Esophagus muscularis mucosa (tissue), 4 donors: ENCODE measurements around the gene RYR1.

Source experiments
- EP300 ChIP-seq: sonication (generic); formaldehyde crosslinking; IDR thresholded peaks from one replicate; pipeline ENCODE4 v1.6.1; 2017; ENCODE audit warnings: antibody characterized with exemption
- POLR2A ChIP-seq: fragments of 450-650 bp; IDR thresholded peaks from one replicate; pipeline ENCODE4 v1.6.1; 2017; ENCODE audit warnings: antibody characterized with exemption, moderate library complexity, mild to moderate bottlenecking, low read depth
- TF ChIP-seq, protein P1 (sequence below), 3 experiments: fragments of 200-600 bp in 2 of 3; fragments of 450-650 bp in 1 of 3; sonication (generic) in 2 of 3; IDR thresholded peaks; one replicate each; pipeline ENCODE4 v1.5.1; 2017 to 2019; ENCODE audit warnings: antibody characterized with exemption in 3 of 3, mild to moderate bottlenecking in 2 of 3, moderate library complexity in 1 of 3

- TF ChIP-seq POLR2A (no peak), EP300 (no peak)
- TF ChIP-seq, protein P1, sequence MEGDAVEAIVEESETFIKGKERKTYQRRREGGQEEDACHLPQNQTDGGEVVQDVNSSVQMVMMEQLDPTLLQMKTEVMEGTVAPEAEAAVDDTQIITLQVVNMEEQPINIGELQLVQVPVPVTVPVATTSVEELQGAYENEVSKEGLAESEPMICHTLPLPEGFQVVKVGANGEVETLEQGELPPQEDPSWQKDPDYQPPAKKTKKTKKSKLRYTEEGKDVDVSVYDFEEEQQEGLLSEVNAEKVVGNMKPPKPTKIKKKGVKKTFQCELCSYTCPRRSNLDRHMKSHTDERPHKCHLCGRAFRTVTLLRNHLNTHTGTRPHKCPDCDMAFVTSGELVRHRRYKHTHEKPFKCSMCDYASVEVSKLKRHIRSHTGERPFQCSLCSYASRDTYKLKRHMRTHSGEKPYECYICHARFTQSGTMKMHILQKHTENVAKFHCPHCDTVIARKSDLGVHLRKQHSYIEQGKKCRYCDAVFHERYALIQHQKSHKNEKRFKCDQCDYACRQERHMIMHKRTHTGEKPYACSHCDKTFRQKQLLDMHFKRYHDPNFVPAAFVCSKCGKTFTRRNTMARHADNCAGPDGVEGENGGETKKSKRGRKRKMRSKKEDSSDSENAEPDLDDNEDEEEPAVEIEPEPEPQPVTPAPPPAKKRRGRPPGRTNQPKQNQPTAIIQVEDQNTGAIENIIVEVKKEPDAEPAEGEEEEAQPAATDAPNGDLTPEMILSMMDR (IDR thresholded peaks at IDR 0.05), result peak in 2 of 3 experiments; percentile 94
These were observed 201.4 kb downstream of the RYR1 start for GRCh38 chr19:38634757-38635482.
